SW480 (cell line): ENCODE results near the gene CUL1.
"Not testable (repeated sequence)": the region's sequence is repeated elsewhere in the genome, so short reads cannot be mapped to it uniquely, and the experiment has no call there.

Experiments used
- DNase-seq: peaks from one replicate; pipeline ENCODE4 v3.0.0-alpha.2; 2016; ENCODE audit warnings: low spot score

Gene CUL1

DNA sequence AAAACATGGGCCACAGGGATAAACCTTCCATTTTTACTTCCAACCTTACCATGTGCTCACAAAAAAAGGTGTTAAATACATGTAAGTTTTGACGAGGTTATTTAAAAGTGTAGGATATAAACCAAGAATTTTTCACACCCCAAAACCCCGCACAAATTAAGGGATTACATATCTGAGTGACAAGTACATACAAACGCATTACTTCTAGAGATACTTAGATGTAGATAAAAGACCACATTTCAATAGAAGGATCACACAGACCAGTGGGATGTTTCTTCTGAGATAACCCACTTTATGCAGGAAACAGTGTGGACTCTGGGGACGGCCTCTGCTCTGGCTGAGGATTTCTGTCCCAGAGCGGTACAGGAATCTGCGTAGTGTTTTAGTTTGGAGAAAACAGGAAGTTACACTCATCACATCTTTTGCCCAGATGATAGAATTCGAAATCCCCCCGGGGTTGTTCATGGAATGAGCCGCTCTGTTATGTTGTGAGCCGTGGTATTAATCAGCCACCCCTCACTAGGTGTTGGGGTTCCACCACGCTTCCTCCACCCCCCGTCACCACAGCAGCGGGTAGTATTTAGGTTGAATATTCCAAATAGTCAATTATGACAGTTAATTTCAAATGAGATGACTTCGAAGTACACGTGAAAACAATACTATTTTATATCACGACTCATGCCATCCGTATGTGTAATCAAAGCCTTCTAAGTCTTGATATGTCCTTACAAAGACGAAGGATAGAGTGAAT lies 1.3 kb upstream of the CUL1 start:
- DNase-seq = no peak

DNA sequence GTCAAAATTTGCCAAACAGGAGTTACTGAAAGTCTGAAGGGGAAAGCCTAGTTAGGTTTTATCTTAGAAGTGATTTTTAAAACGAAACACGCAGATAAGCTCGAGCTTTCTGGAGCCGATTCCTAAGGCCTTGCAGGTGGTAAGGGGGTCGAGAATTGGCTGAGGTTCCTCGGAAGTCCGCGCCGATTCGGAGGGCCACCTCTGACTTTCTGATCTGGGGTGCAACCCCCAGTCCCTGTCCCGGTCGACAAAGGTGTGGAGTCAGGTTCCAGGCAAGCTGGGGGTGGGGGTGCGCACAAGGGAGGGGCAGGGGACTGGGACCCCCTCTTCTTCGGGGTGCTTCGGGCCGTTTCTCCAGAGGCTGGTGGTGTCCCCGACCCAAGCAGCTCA lies 701 bp upstream of the CUL1 start:
- DNase-seq = no peak

DNA sequence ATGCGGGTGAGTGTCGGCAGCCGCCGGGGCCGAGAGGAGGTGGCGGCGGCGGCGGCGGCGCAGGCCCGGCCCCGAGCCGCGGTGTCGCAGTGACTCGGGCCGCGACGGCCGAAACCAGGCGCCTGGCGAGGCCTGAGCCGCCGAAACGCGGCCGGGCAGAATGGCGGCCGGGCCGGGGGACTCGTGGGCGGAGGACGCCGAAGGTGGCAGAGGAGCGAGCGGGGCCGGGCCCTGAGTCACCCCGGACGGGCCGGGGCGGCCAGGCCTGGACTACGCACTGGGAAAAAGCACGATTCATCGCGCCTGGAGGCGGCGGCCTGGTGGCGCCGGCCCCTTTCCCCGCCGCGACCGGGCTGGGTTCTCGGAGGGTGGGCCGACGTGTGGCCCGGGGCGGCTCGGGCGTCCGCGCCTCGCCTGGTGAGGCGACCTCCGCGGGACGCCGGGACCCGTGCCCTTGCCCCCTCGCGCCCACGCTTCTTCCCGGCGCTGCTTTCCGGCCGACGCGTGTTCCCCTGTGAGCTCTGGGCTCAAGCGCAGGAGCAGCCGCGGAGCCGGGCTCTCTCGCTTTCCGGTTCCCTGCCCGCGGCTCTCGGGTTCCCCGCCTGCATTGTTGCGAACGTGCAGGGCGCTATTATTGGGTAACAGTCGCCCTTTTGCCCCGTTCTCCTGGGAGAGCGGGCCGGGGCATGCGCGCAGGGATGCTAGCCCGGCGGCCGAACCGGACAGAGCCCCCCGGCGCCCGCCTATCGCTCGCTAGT lies 500 bp downstream of the CUL1 start:
- peak; percentile 48 for DNase-seq

DNA sequence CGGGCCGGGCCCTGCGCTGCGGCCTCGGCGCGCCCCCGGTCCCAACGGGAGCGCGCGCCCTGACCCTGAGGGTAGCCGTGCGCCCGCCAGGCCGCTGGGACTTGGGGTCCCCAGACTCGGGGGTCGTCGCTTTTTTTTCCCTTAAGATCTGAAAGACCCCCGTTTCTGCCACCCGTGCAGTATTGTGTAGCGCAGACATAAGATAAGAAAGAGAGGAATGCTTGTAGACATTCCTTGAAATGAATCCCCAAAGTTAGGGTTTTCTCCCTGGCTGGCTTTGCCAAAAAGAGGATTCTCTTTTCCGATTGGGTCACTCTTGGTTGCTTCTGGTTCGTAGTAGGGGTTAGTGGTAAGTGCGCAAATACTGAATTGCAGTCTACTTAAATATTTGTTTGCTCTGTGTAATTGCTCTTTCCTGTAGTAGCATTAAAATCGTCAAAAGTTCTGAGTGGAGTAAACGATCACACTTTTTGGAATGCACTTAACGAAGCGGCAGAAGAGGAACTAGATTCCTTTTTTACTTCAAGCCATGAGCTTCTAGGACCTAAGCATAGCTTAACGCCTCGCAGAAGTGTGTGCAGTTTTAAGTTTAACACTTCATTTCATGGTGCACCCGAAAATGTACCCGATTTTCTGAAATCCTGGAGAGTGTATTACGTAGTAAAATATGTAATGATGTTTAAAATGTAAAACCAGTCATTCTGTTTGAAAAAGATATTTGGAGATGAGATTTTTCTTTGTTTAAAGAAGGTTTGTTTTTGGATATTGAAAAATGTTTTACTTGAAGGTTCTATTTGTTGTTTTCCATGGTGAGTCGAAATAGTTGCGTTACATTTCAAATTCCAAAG lies 1.3 kb downstream of the CUL1 start:
- DNase-seq = peak; percentile 32

DNA sequence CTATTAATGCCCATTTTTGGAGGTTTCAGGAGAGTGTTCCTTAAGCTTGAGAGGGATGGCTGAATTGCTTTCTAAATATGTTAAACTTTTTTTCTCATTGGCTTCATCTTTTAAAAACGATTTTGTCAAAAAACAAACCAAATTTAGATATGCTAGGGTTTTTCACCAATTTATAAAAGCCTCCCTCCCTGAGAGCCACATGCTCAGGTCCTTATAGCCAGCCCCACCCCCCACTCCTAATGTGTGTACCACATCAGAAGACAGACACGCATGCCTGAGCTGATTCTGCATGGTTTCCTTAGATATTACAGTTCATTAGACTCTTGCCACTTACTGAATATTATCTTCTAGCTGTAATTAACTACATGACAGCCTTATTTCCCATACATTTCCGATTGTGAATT lies 2.0 kb downstream of the CUL1 start:
- peak; percentile 49 for DNase-seq

DNA sequence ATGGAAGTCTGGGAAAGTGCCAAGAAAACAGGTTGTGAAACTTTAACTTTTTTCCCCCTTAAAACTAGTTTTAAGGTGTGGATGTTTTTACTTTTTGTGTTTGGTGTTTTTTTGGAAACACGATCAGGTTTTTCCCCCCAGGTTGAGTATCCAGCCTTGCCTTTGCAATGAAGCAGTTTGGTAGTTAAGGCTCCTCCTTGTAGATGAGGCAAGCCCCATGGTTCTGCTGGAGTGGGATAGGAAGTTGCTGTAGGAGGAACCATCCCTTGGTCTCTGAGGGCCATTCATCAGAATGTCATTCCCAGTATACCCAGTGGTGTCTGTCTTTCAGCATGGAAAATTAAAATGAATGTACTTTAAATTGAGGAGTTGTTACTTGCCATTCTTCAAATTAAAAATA lies 2.7 kb downstream of the CUL1 start:
- DNase-seq = no peak

DNA sequence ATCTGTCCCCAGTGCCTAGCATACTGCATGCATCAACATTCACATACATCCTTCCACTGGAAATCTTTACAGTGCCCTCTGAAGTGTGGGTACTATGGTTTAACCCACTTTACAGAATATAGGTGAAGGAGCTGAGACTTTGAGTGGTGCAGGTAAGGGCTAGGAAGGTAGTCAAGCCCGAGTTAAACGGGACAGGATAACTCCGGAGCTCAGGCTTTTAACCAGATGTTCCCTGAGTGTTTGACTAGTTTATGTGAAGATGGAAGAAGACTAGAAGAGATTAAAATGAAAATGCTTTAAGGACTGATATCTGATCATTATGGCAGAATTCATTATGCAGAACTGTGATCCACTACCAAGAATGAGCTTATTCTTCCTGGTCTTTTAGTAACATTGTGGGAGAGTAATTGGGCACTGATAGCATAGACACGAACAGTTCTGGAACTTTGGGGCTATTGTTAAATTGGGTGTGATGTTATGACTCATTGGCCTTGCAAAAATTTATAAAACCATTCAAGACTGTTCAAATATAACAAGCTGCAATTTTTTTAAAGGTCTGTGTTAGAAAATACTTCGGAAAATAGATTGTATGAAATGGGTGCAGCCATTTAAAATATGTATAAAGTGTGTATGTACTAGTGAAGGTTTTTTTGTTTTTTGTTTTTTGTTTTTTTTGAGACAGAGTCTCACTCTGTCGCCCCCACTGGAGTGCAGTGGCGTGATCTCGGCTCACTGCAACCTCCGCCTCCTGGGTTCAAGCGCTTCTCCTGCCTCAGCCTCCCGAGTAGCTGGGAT lies 4.4 kb downstream of the CUL1 start:
- DNase-seq = no peak

DNA sequence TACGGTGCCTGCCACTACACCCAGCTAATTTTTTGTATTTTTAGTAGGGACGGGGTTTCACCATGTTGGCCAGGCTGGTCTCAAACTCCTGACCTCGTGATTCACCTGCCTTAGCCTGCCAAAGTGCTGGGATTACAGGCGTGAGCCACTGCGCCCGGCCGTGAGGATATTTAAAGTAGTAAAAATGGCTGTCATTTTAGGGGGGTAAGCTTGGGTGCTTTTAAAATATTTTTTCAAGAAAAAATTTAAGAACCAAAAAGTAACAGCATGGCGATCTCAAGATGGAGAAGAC lies 4.9 kb downstream of the CUL1 start:
- DNase-seq = not testable (repeated sequence)

DNA sequence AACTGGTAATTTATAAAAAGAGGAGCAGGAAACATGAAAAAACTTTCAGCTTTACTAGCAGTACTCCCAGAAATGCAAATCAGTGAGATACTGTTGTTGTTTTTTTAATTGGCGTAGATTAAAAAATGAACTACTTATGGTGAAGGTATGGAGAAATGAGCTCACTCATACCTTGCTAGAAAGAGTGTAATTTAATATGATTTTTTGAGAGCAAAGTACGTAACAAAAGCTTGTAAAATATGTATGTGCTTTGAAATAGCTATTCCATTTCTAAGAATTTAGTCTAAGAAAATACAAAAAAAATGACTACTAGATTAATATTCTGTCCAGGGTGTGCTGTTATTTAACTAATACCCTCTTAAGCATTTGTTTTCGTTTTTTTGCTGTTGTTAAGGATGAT lies 5.5 kb downstream of the CUL1 start:
- DNase-seq = no peak

DNA sequence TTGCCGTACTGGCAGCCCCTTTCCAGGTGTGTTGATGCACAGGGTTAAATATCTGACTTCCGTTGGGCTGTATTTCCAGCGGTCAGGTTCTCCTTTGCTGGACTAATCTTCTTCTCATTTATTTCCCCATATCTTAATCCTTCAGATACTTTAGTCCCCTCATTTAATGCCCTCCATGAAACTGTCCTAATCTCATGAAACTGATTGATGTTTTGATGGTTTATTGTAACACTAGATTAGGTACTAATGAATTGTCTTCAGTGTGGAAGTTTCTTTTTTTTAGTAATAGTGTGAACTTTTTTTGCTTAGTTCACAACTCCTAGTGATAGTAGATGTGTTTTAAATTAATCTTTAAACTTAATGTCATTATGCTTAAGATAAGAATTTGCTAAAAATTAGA lies 6.3 kb downstream of the CUL1 start:
- no peak for DNase-seq

DNA sequence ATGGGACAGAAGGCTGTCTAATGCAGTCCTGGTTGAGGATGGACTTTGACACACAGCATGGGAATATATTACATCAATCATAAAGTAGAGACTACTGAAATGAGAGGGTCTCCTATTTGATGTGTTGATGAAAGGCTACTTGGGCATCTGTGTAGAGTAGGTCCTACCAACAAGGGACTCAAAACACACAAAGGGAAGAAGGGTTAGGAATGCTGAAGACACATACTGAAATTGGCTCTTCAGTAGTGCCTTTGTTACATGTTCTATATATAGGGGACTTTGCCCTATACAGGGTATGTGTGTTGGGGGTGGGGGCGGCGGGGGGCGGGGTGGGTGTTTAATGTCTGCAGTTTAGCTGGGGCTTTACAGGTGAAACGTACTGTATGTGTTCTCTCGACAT lies 7.7 kb downstream of the CUL1 start:
- no peak for DNase-seq

DNA sequence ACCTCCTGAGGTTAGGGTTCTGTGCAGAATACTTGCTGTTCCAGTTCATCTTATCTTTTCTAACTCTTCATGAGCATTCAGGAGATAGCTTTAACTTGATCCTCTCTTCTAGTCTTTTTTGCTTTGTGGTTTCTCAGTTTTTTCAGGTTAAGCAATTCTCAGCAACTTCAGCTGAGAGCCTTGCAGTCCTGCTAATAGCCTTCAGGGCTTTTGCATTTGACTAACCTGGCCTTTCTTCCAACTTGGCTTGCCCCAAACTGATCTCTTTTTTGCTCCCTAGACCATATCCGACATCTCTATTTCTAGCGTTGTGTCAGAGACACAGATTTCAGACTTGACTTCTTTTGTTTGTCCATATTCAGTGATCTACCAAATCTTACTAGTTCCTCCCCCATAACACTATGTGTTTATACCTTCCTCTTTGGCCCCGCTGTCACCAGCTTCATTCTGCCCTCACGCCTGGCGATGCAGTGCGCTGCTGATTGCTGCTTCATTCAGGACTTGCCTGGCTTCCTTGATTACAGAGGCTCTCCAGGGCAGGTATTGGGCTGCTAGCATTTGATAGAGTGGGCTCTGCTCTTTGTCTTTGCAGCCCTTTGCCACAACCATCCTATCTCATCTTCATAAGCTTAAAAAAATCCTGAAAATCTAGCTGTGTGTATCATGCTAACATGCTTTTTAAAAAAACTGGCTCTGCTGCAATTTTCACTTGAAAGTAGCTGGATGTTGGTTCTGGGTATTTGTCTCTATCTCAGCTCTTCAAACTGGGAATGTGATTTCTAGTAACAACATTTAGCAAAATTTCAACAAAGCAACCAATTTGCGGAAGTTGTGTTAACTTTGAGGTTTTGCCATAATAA lies 9.6 kb downstream of the CUL1 start:
- DNase-seq = no peak

DNA sequence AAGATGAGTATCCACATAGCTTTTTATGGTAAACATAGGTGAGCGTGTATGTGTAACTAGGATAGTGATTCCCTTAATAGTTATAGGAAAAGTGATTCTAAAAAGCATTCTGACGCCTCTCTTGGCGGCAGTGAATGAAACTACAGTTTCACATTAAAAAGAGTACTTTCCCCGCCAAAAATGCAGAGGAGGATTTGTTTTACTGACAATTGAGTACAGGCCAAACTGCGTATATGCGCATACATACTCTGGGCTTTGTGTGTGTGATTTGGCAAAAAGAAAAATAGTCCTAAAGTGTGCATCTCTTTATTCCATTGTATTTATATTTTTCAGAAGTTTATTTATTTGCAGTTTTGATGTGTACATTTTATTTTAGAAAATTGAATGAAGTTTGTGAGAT lies 10.3 kb downstream of the CUL1 start:
- DNase-seq = no peak

DNA sequence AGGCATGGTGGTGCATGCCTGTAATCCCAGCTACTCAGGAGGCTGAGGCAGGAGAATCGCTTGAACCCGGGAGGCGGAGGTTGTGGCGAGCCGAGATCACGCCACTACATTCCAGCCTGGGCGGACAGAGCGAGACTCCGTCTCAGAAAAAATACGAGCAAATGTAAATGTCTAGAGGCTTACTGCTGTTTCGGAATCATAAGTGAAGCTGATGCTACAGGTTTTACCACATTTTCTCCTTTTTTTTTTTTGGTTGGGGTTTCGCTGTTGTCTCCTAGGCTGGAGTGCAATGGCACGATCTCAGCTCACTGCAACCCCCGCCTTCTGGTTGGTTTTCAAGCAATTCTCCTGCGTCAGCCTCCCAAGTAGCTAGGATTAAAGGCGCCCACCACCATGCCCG lies 11.7 kb downstream of the CUL1 start:
- DNase-seq = not testable (repeated sequence)

DNA sequence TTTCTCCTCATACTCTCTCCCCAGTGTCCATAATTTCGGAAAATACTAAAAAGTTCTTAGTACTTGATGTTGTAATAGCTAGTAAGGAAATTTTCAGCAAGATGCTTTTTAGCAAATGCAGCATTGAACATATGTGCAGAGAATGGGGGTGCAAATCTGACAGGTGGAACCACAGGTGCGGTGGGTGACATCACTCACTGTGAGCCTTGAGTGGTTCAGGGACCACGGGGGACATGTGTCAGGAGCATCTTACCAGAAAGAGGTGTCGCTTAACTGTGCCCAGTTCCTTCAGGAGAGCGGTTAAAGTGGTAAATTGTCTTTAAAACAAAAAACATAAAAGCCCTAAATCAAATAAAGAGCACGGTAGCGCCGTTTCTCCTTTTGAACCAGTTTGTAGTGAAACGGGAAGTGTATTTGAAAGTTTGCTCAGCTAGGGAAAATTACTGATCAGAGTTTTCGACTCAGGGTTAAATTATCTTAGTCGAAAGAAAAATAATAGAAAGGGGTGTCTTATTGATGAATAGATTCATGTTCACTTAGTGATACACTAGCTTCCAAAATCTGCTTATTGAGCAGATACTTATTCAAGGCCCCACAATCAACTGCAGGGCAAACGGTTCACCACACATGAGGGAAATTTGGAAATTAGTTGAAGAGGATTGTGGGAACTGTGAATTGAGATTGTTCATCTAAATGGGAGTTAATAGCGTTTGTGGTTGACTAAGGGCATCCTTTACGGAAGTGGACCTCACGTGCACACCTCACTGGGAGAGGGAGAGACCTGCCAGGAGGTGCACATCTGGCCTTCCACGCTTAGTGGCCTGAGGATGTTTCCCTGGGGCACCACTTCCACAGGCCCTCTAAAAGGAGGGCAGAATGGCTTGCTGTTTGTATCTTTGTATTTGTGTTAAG lies 12.7 kb downstream of the CUL1 start:
- no peak for DNase-seq

DNA sequence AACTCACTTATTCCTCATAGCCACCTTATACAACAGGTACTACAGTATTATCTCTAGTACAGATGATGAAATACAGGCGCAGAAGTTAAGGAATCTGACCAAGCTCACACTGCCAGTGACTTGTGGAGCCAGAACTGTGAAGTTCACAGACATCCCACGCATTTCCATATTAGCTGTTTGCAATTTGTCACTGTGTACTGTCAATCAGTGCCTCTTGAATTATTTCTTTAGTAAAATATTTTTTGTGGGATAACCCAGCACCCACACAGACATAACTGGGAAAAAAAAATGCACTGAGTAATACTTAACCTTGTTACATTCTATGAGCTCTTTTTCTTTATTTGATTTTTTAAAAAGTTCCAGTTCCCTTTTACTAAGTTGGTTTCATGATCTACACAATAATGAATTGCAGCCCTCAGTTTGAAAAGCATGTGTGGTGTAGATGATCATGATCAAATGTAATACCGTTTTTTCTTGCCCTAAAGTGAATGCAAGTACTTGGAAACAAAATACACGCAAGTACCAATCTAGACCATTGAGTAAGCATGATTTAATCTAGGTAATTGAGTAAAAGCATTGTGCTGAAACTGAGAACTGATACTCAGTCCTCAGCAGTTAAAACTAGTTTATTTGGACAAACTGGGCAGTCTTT lies 14.1 kb downstream of the CUL1 start:
- DNase-seq = no peak

DNA sequence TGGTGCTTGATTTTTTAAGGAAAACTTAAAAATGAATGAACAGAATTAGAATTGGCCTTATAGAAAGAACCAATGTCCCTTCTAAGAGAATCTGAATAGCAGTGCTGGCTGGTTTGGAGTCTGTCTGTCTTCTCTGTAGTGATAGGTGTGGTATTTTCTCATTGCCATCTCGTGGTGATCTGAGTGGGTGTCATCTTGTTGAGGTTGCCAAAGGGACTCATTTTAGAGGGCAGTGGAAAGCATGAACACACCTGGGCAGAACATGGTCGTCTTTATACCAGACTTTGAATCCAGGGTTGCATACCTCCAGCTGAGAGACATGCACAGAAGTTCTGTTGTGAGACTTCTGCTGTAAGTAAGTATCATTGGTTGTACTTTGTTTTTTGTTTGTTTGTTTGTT lies 15.8 kb downstream of the CUL1 start:
- no peak for DNase-seq

DNA sequence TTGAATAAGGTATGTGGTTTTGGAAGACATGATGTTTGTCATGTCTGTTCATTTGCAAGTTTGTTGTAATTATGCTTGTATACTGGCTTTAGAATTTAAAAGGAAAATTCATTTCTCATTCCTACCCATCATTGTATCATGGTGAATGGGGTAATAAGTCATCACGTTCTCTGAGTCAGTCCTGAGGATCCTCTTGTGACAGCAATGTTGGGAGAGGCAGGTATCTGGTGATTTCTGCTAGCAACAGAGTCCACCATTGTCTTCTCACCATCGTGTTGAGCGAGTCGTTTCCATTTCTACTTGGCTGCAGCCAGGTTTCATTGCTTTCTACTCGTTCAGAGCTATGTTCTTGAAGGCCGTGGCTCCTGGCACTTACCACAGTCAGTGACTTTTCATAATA lies 16.3 kb downstream of the CUL1 start:
- no peak for DNase-seq

DNA sequence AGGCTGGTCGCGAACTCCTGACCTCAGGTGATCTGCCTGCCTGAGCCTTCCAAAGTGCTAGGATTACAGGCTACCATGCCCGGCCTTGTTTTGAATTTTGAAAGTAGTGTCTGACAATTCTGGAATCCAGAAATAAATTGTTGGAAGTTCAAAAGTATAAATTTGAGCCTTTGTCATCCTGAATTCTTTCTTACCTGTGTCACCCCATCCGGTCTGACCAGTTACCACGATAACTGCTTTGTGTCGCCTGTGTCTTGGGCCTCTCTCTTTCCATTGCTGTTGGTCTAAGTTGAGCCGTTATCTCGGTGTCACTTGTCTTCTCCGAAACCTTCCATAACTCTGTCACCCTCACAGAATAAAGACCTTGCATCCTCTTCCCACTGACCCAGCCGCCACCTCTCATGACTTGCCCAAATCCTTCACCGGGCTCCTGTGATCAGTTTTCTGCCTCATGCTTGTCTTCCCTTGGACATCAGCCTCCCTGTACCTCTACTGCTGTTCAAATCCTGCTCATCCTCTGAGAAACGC lies 18.6 kb downstream of the CUL1 start:
- DNase-seq = no peak
